Activated CD4-positive, CD25-positive, alpha-beta regulatory T cell treated with anti-CD3 and anti-CD28 coated beads, Interleukin-2, amount 50 U/mL, for 24 hours (primary cell): ENCODE results near the gene PTPRN2.
"Not testable (repeated sequence)": the region's sequence is repeated elsewhere in the genome, so short reads cannot be mapped to it uniquely, and the experiment has no call there.

Experiments used
- ATAC-seq, 2 donors: fragments of 150-1000 bp; cut with Tn5 transposase; one replicate each; pipeline ENCODE4 v1.10.0; 2021; ENCODE audit warnings: mild to moderate bottlenecking in 1 of 2, moderate library complexity in 1 of 2

PTPRN2 gene

GRCh38 chr7:157513162-157513621 is 1074.4 kb downstream of the PTPRN2 start:
- ATAC-seq, result peak in 1 of 2 donors; percentile 27

GRCh38 chr7:157509226-157509625 is 1078.4 kb downstream of the PTPRN2 start:
- ATAC-seq, result no peak

- ATAC-seq, result no peak
Measured at GRCh38 chr7:157508477-157508881, 1079.1 kb downstream of the PTPRN2 start.

DNA sequence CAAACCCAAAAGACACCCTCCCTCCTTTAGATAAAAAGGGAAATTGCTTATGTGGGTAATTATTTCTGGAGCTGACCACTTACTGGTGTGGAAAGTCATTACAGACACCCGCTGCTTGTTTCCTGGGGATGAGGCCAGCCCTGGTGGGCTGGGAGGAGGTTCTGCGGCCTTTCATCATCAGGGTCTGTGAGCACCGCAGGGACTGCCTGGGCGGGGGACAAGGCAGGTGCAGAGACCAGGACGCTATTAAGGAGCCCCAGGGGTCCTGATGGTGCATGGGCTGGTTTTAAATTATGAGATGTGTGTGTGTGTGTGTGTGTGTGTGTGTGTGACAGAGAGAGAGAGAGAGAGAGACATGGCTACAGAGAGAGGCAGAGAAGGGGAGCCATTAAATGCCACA is 1079.6 kb downstream of the PTPRN2 start:
- no peak for ATAC-seq

GRCh38 chr7:157506268-157506667 is 1081.4 kb downstream of the PTPRN2 start:
- no peak for ATAC-seq

- no peak for ATAC-seq
Measured at GRCh38 chr7:157505646-157506045, 1082.0 kb downstream of the PTPRN2 start.

GRCh38 chr7:157503229-157503628 is 1084.4 kb downstream of the PTPRN2 start:
- no peak for ATAC-seq

- ATAC-seq, result peak; percentile 93 to 94
Measured at GRCh38 chr7:157502701-157503111, 1084.9 kb downstream of the PTPRN2 start.

GRCh38 chr7:157501581-157501980 is 1086.0 kb downstream of the PTPRN2 start:
- no peak for ATAC-seq

GRCh38 chr7:157500989-157501540 is 1086.6 kb downstream of the PTPRN2 start:
- not testable (repeated sequence) for ATAC-seq

GRCh38 chr7:157500171-157500960 is 1087.3 kb downstream of the PTPRN2 start:
- ATAC-seq, result no peak

DNA sequence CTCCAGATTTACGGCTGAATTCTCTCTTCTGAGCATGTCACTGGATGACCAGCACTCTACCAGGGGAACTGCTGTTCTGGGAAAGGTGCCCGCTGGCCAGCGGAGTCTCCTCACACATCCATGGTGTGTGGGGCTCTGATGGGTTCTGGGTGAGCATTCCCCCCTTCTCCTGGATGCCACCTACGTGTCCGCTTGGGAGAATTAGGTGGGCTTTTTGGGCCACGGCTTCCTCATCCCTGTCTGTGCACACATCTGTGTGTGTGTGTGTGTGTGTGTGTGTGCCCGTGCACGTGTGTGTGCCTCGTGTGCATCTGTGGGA is 1087.8 kb downstream of the PTPRN2 start:
- no peak for ATAC-seq

DNA sequence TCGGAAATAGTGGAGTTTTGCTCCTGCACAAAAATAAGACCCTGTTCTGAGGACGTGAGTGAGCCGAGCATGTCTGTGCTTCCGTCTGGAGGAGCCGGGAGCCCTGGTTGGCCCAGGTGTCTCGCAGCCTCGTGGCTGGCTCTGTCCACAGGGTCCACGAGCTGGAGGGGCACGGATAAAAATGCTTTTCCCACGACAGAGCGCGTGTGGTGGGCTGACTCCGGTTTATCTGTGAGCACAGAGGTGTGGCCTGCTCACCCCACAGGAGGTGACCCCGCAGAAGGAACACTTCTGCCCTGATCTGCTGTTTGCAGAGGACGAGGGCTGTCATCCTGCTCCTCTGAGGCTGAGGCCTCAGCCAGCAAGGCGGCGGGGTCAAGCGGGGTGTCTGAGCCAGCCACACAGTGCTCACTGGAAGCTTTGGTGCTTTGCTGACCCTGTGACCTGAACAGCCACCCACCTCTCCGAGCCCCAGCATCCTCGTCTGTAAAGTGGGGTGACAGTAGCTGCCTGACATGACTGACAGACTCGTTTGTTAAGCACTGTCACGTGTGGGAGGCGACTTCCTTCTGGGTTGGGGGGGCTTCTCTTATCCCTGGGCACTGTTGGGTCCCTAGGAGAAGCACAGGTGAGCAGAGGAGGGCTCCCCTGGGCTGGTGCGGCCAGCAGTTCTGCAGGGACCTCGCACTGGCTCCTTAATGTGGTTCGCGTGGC is 1088.3 kb downstream of the PTPRN2 start:
- no peak for ATAC-seq

- ATAC-seq, result no peak
Measured at GRCh38 chr7:157498657-157499056, 1089.0 kb downstream of the PTPRN2 start.

- ATAC-seq, result no peak
Measured at GRCh38 chr7:157497744-157498651, 1089.6 kb downstream of the PTPRN2 start.

- no peak for ATAC-seq
Measured at GRCh38 chr7:157497367-157497743, 1090.3 kb downstream of the PTPRN2 start.

- no peak for ATAC-seq
Measured at GRCh38 chr7:157496416-157497275, 1091.0 kb downstream of the PTPRN2 start.

- peak; percentile 52 to 67 for ATAC-seq
Measured at GRCh38 chr7:157495594-157495993, 1092.0 kb downstream of the PTPRN2 start.

DNA sequence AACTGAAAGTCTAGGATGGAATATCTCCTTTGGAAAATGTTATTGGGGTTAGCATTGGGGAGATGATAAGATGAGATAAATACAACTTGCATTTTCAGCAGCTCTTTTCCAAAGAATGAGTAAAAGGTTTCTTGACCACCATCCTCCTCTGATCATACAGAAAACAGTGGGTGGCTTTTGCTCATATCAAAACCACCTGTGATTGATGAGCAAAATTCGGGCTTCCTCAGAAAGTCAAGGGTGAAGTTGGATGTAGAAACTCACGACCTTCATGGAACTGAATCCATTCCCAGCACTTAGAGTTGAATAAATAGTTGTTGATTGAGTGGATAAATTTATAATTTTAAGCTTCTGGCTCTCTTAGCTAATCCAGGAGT is 1092.5 kb downstream of the PTPRN2 start:
- ATAC-seq, result peak in 1 of 2 donors; percentile 18

GRCh38 chr7:157494506-157495176 is 1093.0 kb downstream of the PTPRN2 start:
- ATAC-seq, result no peak

GRCh38 chr7:157493776-157494175 is 1093.8 kb downstream of the PTPRN2 start:
- no peak for ATAC-seq
